ENCODE data around the gene CDADC1.
A peak's percentile ranks its signal among the peaks of the same experiment; 100 is the strongest.

CDADC1 gene

GRCh38 chr13:49297338-49297737 lies 49.6 kb downstream of the CDADC1 start:
- DNase-seq: no peak

GRCh38 chr13:49298416-49298815 lies 50.7 kb downstream of the CDADC1 start:
- DNase-seq: no peak

GRCh38 chr13:49298903-49299605 lies 51.3 kb downstream of the CDADC1 start:
- peak; percentile 7 for DNase-seq

- no peak for DNase-seq
These were observed 52.6 kb downstream of the CDADC1 start for GRCh38 chr13:49300276-49300675.

GRCh38 chr13:49300739-49301589 lies 53.2 kb downstream of the CDADC1 start:
- DNase-seq: peak; percentile 77

GRCh38 chr13:49302222-49302621 lies 54.5 kb downstream of the CDADC1 start:
- no peak for DNase-seq

GRCh38 chr13:49302817-49303216 lies 55.1 kb downstream of the CDADC1 start:
- DNase-seq: no peak

GRCh38 chr13:49303533-49304252 lies 56.0 kb downstream of the CDADC1 start:
- DNase-seq: no peak

GRCh38 chr13:49304356-49304755 lies 56.6 kb downstream of the CDADC1 start:
- DNase-seq: no peak

GRCh38 chr13:49304763-49305700 lies 57.3 kb downstream of the CDADC1 start:
- no peak for DNase-seq

- no peak for DNase-seq
These were observed 58.2 kb downstream of the CDADC1 start for GRCh38 chr13:49305792-49306425.

- DNase-seq: no peak
These were observed 59.6 kb downstream of the CDADC1 start for GRCh38 chr13:49307365-49307764.

GRCh38 chr13:49308097-49308875 lies 60.6 kb downstream of the CDADC1 start:
- DNase-seq: no peak

- no peak for DNase-seq
These were observed 61.2 kb downstream of the CDADC1 start for GRCh38 chr13:49308921-49309408.

GRCh38 chr13:49310251-49310650 lies 62.5 kb downstream of the CDADC1 start:
- no peak for DNase-seq

- DNase-seq: no peak
These were observed 64.1 kb downstream of the CDADC1 start for GRCh38 chr13:49311816-49312215.

GRCh38 chr13:49314344-49314882 lies 66.7 kb downstream of the CDADC1 start:
- DNase-seq: no peak

- peak; percentile 45 for DNase-seq
These were observed 67.4 kb downstream of the CDADC1 start for GRCh38 chr13:49315036-49315565.

GRCh38 chr13:49315756-49316482 lies 68.2 kb downstream of the CDADC1 start:
- no peak for DNase-seq

- no peak for DNase-seq
These were observed 71.8 kb downstream of the CDADC1 start for GRCh38 chr13:49319551-49319950.
